ENCODE data around the gene SPDYE5.
"Not testable (repeated sequence)": the region's sequence is repeated elsewhere in the genome, so short reads cannot be mapped to it uniquely, and the experiment has no call there.

Gene SPDYE5

GRCh38 chr7:75492020-75492419, at the start of gene SPDYE5:
SPDYE5 (plus strand) TSS chr7:75492320; CDS start chr7:75494048, 1,728 bp downstream.
- DNase-seq (ENCODE audit: low spot score) = not testable (repeated sequence)

- not testable (repeated sequence) for DNase-seq (ENCODE audit: low spot score)
These were observed 49.5 kb upstream of the SPDYE5 start for GRCh38 chr7:75442465-75443111.

GRCh38 chr7:75449946-75450345, 42.2 kb upstream of the SPDYE5 start:
- not testable (repeated sequence) for DNase-seq (ENCODE audit: low spot score)

GRCh38 chr7:75452494-75452955, 39.6 kb upstream of the SPDYE5 start:
- not testable (repeated sequence) for DNase-seq (ENCODE audit: low spot score)

GRCh38 chr7:75456403-75456802, 35.7 kb upstream of the SPDYE5 start:
- not testable (repeated sequence) for DNase-seq (ENCODE audit: low spot score)

GRCh38 chr7:75458034-75458433, 34.1 kb upstream of the SPDYE5 start:
- not testable (repeated sequence) for DNase-seq (ENCODE audit: low spot score)

GRCh38 chr7:75460541-75460940, 31.6 kb upstream of the SPDYE5 start:
- not testable (repeated sequence) for DNase-seq (ENCODE audit: low spot score)

- not testable (repeated sequence) for DNase-seq (ENCODE audit: low spot score)
These were observed 22.0 kb upstream of the SPDYE5 start for GRCh38 chr7:75470166-75470565.

- not testable (repeated sequence) for DNase-seq (ENCODE audit: low spot score)
These were observed 14.7 kb upstream of the SPDYE5 start for GRCh38 chr7:75477457-75477856.

- DNase-seq (ENCODE audit: low spot score) = not testable (repeated sequence)
These were observed 11.8 kb upstream of the SPDYE5 start for GRCh38 chr7:75480313-75480712.

- not testable (repeated sequence) for DNase-seq (ENCODE audit: low spot score)
These were observed 6.7 kb upstream of the SPDYE5 start for GRCh38 chr7:75485355-75485978.

GRCh38 chr7:75485979-75486643, 6.0 kb upstream of the SPDYE5 start, which contains the start of gene POM121C:
POM121C (minus strand) TSS chr7:75486299; CDS start chr7:75441496, 44,803 bp downstream.
- DNase-seq (ENCODE audit: low spot score) = peak; percentile 92

GRCh38 chr7:75509033-75509432, 16.9 kb downstream of the SPDYE5 start:
- DNase-seq (ENCODE audit: low spot score) = not testable (repeated sequence)

- not testable (repeated sequence) for DNase-seq (ENCODE audit: low spot score)
These were observed 26.7 kb downstream of the SPDYE5 start for GRCh38 chr7:75518842-75519241.

- DNase-seq (ENCODE audit: low spot score) = not testable (repeated sequence)
These were observed 29.6 kb downstream of the SPDYE5 start for GRCh38 chr7:75521727-75522126.

- not testable (repeated sequence) for DNase-seq (ENCODE audit: low spot score)
These were observed 35.2 kb downstream of the SPDYE5 start for GRCh38 chr7:75527224-75527722.

- DNase-seq (ENCODE audit: low spot score) = no peak
These were observed 39.3 kb downstream of the SPDYE5 start for GRCh38 chr7:75531359-75531821.

- DNase-seq (ENCODE audit: low spot score) = no peak
These were observed 40.5 kb downstream of the SPDYE5 start for GRCh38 chr7:75532639-75533038.

- DNase-seq (ENCODE audit: low spot score) = no peak
These were observed 41.8 kb downstream of the SPDYE5 start for GRCh38 chr7:75533926-75534325.

GRCh38 chr7:75534727-75535307, 42.7 kb downstream of the SPDYE5 start:
- DNase-seq (ENCODE audit: low spot score) = peak; percentile 71

- no peak for DNase-seq (ENCODE audit: low spot score)
These were observed 44.4 kb downstream of the SPDYE5 start for GRCh38 chr7:75536491-75536890.

- no peak for DNase-seq (ENCODE audit: low spot score)
These were observed 44.9 kb downstream of the SPDYE5 start for GRCh38 chr7:75536940-75537538.

Data from AG08395 (cell line).